ENCODE measurements around the gene CPSF4L. TPM values are rescaled to one million over a fixed set of nuclear protein-coding genes. Genes with fewer than 3 reads are reported as not detected.

The CPSF4L gene
- polyA plus RNA-seq, 3 donors, result not detected

GRCh38 chr17:73269329-73269615 is 7.6 kb upstream of the CPSF4L start:
- H3K27ac Mint-ChIP-seq, result no peak overlapping the region
- no peak for TF ChIP-seq CTCF (IDR thresholded peaks at IDR 0.05)
- H3K79me2 ChIP-seq (ENCODE audit: insufficient read depth, low read length), result no peaks in the 10 kb centered on the region
- H3K4me3 ChIP-seq (replicated peaks in 1 of 3; ENCODE audit: low read depth in 2 of 3, low read length in 3 of 3), result no peak overlapping the region
- H3K36me3 Mint-ChIP-seq, result no peaks in the 10 kb centered on the region
- H3K9me3 ChIP-seq (replicated peaks in 1 of 2; ENCODE audit: control insufficient read depth in 1 of 2, insufficient read depth in 1 of 2, low read length in 2 of 2), result no peaks in the 10 kb centered on the region
- no peak overlapping the region for H3K4me2 ChIP-seq (replicated peaks; ENCODE audit: extremely low read depth, low read length, poor library complexity, severe bottlenecking)
- no peak overlapping the region for H2AFZ ChIP-seq (ENCODE audit: insufficient read depth, low read depth, low read length, poor library complexity, severe bottlenecking)
- peaks cover 5 to 7% of the 10 kb centered on the region in 2 donors for H3K4me1 ChIP-seq (ENCODE audit: control insufficient read depth in 1 of 2, insufficient read depth in 2 of 2, low read length in 2 of 2)
- peaks cover 9% of the 10 kb centered on the region for H3K4me1 Mint-ChIP-seq
- H3K36me3 ChIP-seq (replicated peaks in 1 of 2; ENCODE audit: control insufficient read depth in 1 of 2, insufficient read depth in 2 of 2, low read length in 2 of 2), result no peaks in the 10 kb centered on the region
- H3K4me3 Mint-ChIP-seq, result no peak overlapping the region
- H3K27ac ChIP-seq (ENCODE audit: low read depth in 1 of 2, low read length in 2 of 2), result no peak overlapping the region
- H3K9ac ChIP-seq (ENCODE audit: insufficient read depth, low read length, poor library complexity, severe bottlenecking), result no peak overlapping the region
- intact Hi-C loops (cut with micrococcal nuclease), result no loop called here
- no peak for DNase-seq
- H3K9me3 Mint-ChIP-seq, result peaks cover 0 to 2% (median 0%) of the 10 kb centered on the region in 7 donors
- peaks cover 0 to 3% (median 3%) of the 10 kb centered on the region in 3 donors for H3K27me3 Mint-ChIP-seq (ENCODE audit: low read depth in 3 of 3)
- no peaks in the 10 kb centered on the region for H3K27me3 ChIP-seq (ENCODE audit: control insufficient read depth in 2 of 2, insufficient read depth in 2 of 2, low read length in 2 of 2)
- no peaks in the 10 kb centered on the region for H4K20me1 ChIP-seq (ENCODE audit: insufficient read depth, low read length)

GRCh38 chr17:73268582-73269328 is 7.1 kb upstream of the CPSF4L start:
- H4K20me1 ChIP-seq (ENCODE audit: insufficient read depth, low read length), result no peaks in the 10 kb centered on the region
- no peak overlapping the region for H2AFZ ChIP-seq (ENCODE audit: insufficient read depth, low read depth, low read length, poor library complexity, severe bottlenecking)
- H3K9ac ChIP-seq (ENCODE audit: insufficient read depth, low read length, poor library complexity, severe bottlenecking), result no peak overlapping the region
- H3K36me3 Mint-ChIP-seq, result no peaks in the 10 kb centered on the region
- H3K4me2 ChIP-seq (replicated peaks; ENCODE audit: extremely low read depth, low read length, poor library complexity, severe bottlenecking), result no peak overlapping the region
- no peaks in the 10 kb centered on the region for H3K79me2 ChIP-seq (ENCODE audit: insufficient read depth, low read length)
- TF ChIP-seq CTCF (IDR thresholded peaks at IDR 0.05), result no peak
- WGBS (ENCODE audit: insufficient coverage), result 91% methylated on average over 9 of the region's 9 CpGs
- H3K36me3 ChIP-seq (replicated peaks in 1 of 2; ENCODE audit: control insufficient read depth in 1 of 2, insufficient read depth in 2 of 2, low read length in 2 of 2), result no peaks in the 10 kb centered on the region
- H3K27ac Mint-ChIP-seq, result no peak overlapping the region
- H3K9me3 ChIP-seq (replicated peaks in 1 of 2; ENCODE audit: control insufficient read depth in 1 of 2, insufficient read depth in 1 of 2, low read length in 2 of 2), result no peaks in the 10 kb centered on the region
- peaks cover 5 to 7% of the 10 kb centered on the region in 2 donors for H3K4me1 ChIP-seq (ENCODE audit: control insufficient read depth in 1 of 2, insufficient read depth in 2 of 2, low read length in 2 of 2)
- H3K4me3 ChIP-seq (replicated peaks in 1 of 3; ENCODE audit: low read depth in 2 of 3, low read length in 3 of 3), result no peak overlapping the region
- H3K4me1 Mint-ChIP-seq, result peaks cover 9% of the 10 kb centered on the region
- H3K27me3 ChIP-seq (ENCODE audit: control insufficient read depth in 2 of 2, insufficient read depth in 2 of 2, low read length in 2 of 2), result no peaks in the 10 kb centered on the region
- no peak for DNase-seq
- H3K9me3 Mint-ChIP-seq, result peaks cover 0 to 2% (median 0%) of the 10 kb centered on the region in 7 donors
- intact Hi-C loops (cut with micrococcal nuclease), result no loop called here
- no peak overlapping the region for H3K27ac ChIP-seq (ENCODE audit: low read depth in 1 of 2, low read length in 2 of 2)
- H3K4me3 Mint-ChIP-seq, result no peak overlapping the region
- peaks cover 0 to 5% (median 3%) of the 10 kb centered on the region in 3 donors for H3K27me3 Mint-ChIP-seq (ENCODE audit: low read depth in 3 of 3)

Measured in CD14-positive monocyte (primary cell).